K562 (cell line): ENCODE results near the gene SELENOI. TPM values are rescaled to one million over a fixed set of nuclear protein-coding genes. Genes with fewer than 3 reads are reported as not detected.

Experiments
- ARID2 ChIP-seq: fragments of 450-650 bp; IDR thresholded peaks from 2 replicates; pipeline ENCODE4 v1.6.1; 2017; ENCODE audit warnings: antibody characterized with exemption, mild to moderate bottlenecking
- BCL6 ChIP-seq: fragments of 250-450 bp; sonication (Bioruptor Pico); IDR thresholded peaks from 2 replicates; pipeline ENCODE4 v1.4.0; 2020
- CEBPB ChIP-seq: fragments of 450-650 bp; IDR thresholded peaks from 2 replicates; pipeline ENCODE4 v1.6.1; 2016; ENCODE audit warnings: missing genetic modification characterization, missing compliant biosample characterization
- CHCHD3 ChIP-seq: fragments of 250-450 bp; sonication (Bioruptor Pico); IDR thresholded peaks from 2 replicates; pipeline ENCODE4 v2.1.2; 2022; ENCODE audit warnings: mild to moderate bottlenecking
- FOXJ3 ChIP-seq: sonication (generic); formaldehyde crosslinking; IDR thresholded peaks from 2 replicates; pipeline ENCODE4 v1.4.0; 2020; ENCODE audit warnings: mild to moderate bottlenecking, missing genetic modification reagents
- HOMEZ ChIP-seq: fragments of 250-450 bp; sonication (Bioruptor Pico); IDR thresholded peaks from 2 replicates; pipeline ENCODE4 v1.4.0; 2020; ENCODE audit warnings: mild to moderate bottlenecking, moderate library complexity
- KAT7 ChIP-seq: sonication (generic); formaldehyde crosslinking; IDR thresholded peaks from 2 replicates; pipeline ENCODE4 v1.8.0; 2022; ENCODE audit warnings: missing genetic modification reagents, mild to moderate bottlenecking, borderline replicate concordance
- NR2C2 ChIP-seq, 2 experiments: fragments of 200-800 bp in 1 of 2; sonication (Bioruptor generic) in 1 of 2; sonication (generic) in 1 of 2; formaldehyde crosslinking in 1 of 2; IDR thresholded peaks; 2 replicates each; pipeline versions ENCODE4 v1.6.1 to v1.8.0; 2016 to 2022; ENCODE audit warnings: mild to moderate bottlenecking in 1 of 2, missing compliant biosample characterization in 1 of 2, missing genetic modification characterization in 1 of 2, missing genetic modification reagents in 1 of 2
- PHF21A ChIP-seq: fragments of 450-650 bp; IDR thresholded peaks from 2 replicates; pipeline ENCODE4 v1.6.1; 2017; ENCODE audit warnings: low read depth, borderline replicate concordance
- PURB ChIP-seq: sonication (generic); formaldehyde crosslinking; IDR thresholded peaks from 2 replicates; pipeline ENCODE4 v1.9.0; 2021; ENCODE audit warnings: low read depth, mild to moderate bottlenecking, missing genetic modification reagents
- RBM17 ChIP-seq: fragments of 200-400 bp; formaldehyde crosslinking; IDR thresholded peaks from 2 replicates; pipeline ENCODE4 v1.6.1; 2017; ENCODE audit warnings: low read depth, mild to moderate bottlenecking, low read length, borderline replicate concordance
- RBM34 ChIP-seq: fragments of 200-400 bp; formaldehyde crosslinking; IDR thresholded peaks from 2 replicates; pipeline ENCODE4 v1.6.1; 2018; ENCODE audit warnings: low read length, borderline replicate concordance; ENCODE audit not compliant: insufficient read depth
- RNF219 ChIP-seq: fragments of 250-450 bp; sonication (Bioruptor Pico); IDR thresholded peaks from 2 replicates; pipeline ENCODE4 v1.5.0; 2022; ENCODE audit warnings: mild to moderate bottlenecking
- SAFB2 ChIP-seq: fragments of 200-400 bp; formaldehyde crosslinking; IDR thresholded peaks from 2 replicates; pipeline ENCODE4 v1.6.1; 2018; ENCODE audit warnings: borderline replicate concordance, low read length, low read depth, moderate library complexity; ENCODE audit not compliant: severe bottlenecking
- SETDB1 ChIP-seq: IDR thresholded peaks from one replicate; pipeline ENCODE4 v1.6.1; 2012; ENCODE audit warnings: low read length, control low read depth, inconsistent platforms
- SMARCA5 ChIP-seq: fragments of 450-650 bp; IDR thresholded peaks from 2 replicates; pipeline ENCODE4 v1.6.1; 2016
- ZBTB7A ChIP-seq: IDR thresholded peaks from 2 replicates; pipeline ENCODE4 v1.6.1; 2011; ENCODE audit warnings: low read depth, mild to moderate bottlenecking, low read length, moderate library complexity, borderline replicate concordance; ENCODE audit not compliant: control insufficient read depth
- ZC3H8 ChIP-seq: fragments of 450-650 bp; IDR thresholded peaks from 2 replicates; pipeline ENCODE4 v1.6.1; 2017
- ZFP30 ChIP-seq: fragments of 250-450 bp; sonication (Bioruptor Pico); IDR thresholded peaks from 2 replicates; pipeline ENCODE4 v1.8.0; 2022; ENCODE audit warnings: moderate library complexity, mild to moderate bottlenecking, inconsistent platforms, borderline replicate concordance
- ZNF551 ChIP-seq: fragments of 250-450 bp; sonication (Bioruptor Pico); IDR thresholded peaks from 2 replicates; pipeline ENCODE4 v1.5.0; 2021; ENCODE audit warnings: mild to moderate bottlenecking, moderate library complexity
- polyA plus RNA-seq, 8 experiments: library from polyadenylated mRNA; depleted of rRNA in 4 of 8; stranded (reverse) in 5 of 8; unstranded in 3 of 8; fragments of >200 nt; fragmentation: Nextera tagmentation in 2 of 8; fragmentation: Illumina TruSeq in 1 of 8; extraction: Ambion mirVana in 2 of 8; extraction: Trizol in 1 of 8; gene quantifications; 2 replicates each; pipeline versions ENCODE4 v1.2.1 to v1.2.3, GENCODE V29; 2011 to 2014; ENCODE audit warnings: inconsistent platforms in 1 of 8, missing spikeins in 1 of 8
- total RNA-seq, 7 experiments: library from RNA; depleted of rRNA in 6 of 7; stranded (reverse); fragments of >200 nt in 6 of 7; fragmentation: Illumina TruSeq in 2 of 7; extraction: Trizol in 2 of 7; gene quantifications; 2 replicates each; pipeline versions ENCODE4 v1.2.1 to v1.2.3, GENCODE V29; 2011 to 2021; ENCODE audit warnings: low replicate concordance in 1 of 7
- TF ChIP-seq, protein P1 (sequence below): sonication (generic); formaldehyde crosslinking; IDR thresholded peaks from 2 replicates; pipeline ENCODE4 v1.8.0; 2022; ENCODE audit warnings: missing genetic modification reagents, mild to moderate bottlenecking, moderate library complexity, borderline replicate concordance
- TF ChIP-seq, protein P2 (sequence below): fragments of 450-650 bp; conservative IDR thresholded peaks from 2 replicates; pipeline ENCODE4 v1.6.1; 2016; ENCODE audit warnings: missing genetic modification characterization, low read depth, mild to moderate bottlenecking, control low read depth, missing compliant biosample characterization

The SELENOI gene
- total and polyA plus RNA-seq, 9 of the 15 experiments (the other 6 are each of a cell fraction or from before 2014, with no cell fraction given) = 9.6 to 46.9 (median 24.4) TPM

GRCh38 chr2:26396734-26397298 lies 50.9 kb downstream of the SELENOI start (continued):
- TF ChIP-seq RBM17 (no peak), PURB (CRISPR knock-in tag) (no peak), ARID2 (no peak), RNF219 (no peak), SMARCA5 (peak; percentile 55; the same call in 1 of the 2 replicates), FOXJ3 (no peak), SETDB1 (no peak), KAT7 (CRISPR knock-in tag) (no peak), ZC3H8 (no peak), NR2C2 (CRISPR knock-in tag; IDR thresholded peaks at IDR 0.05) (no peak), NR2C2 (tag; IDR thresholded peaks at IDR 0.05) (no peak), PHF21A (no peak), RBM34 (no peak), HOMEZ (CRISPR knock-in tag) (no peak), CHCHD3 (CRISPR knock-in tag) (no peak), ZFP30 (no peak), ZNF551 (CRISPR knock-in tag) (no peak), ZBTB7A (no peak), CEBPB (tag) (no peak), SAFB2 (no peak), BCL6 (CRISPR knock-in tag) (no peak)
- TF ChIP-seq, protein P1, sequence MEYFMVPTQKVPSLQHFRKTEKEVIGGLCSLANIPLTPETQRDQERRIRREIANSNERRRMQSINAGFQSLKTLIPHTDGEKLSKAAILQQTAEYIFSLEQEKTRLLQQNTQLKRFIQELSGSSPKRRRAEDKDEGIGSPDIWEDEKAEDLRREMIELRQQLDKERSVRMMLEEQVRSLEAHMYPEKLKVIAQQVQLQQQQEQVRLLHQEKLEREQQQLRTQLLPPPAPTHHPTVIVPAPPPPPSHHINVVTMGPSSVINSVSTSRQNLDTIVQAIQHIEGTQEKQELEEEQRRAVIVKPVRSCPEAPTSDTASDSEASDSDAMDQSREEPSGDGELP = peak; percentile 90
- TF ChIP-seq, protein P2, sequence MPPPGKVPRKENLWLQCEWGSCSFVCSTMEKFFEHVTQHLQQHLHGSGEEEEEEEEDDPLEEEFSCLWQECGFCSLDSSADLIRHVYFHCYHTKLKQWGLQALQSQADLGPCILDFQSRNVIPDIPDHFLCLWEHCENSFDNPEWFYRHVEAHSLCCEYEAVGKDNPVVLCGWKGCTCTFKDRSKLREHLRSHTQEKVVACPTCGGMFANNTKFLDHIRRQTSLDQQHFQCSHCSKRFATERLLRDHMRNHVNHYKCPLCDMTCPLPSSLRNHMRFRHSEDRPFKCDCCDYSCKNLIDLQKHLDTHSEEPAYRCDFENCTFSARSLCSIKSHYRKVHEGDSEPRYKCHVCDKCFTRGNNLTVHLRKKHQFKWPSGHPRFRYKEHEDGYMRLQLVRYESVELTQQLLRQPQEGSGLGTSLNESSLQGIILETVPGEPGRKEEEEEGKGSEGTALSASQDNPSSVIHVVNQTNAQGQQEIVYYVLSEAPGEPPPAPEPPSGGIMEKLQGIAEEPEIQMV (tag) = no peak
